Subcutaneous adipose tissue (tissue), 4 donors: ENCODE data around the gene HOGA1. TPM values are rescaled to one million over a fixed set of nuclear protein-coding genes. Genes with fewer than 3 reads are reported as not detected.

ENCODE experiments used
- total RNA-seq, 4 donors: library from RNA; depleted of rRNA; stranded (reverse); fragments of >200 nt; gene quantifications; one replicate each; pipeline ENCODE4 v1.1.0, GENCODE V29; 2016
- TF ChIP-seq, protein P1 (sequence below): fragments of 450-650 bp; IDR thresholded peaks from one replicate; pipeline ENCODE4 v1.5.1; 2016; ENCODE audit warnings: low read depth, mild to moderate bottlenecking, control low read depth, antibody characterized with exemption, moderate library complexity

The HOGA1 gene
- total RNA-seq, 4 donors from 2014 or later, result 4.8 to 14.1 (median 7.2) TPM

DNA sequence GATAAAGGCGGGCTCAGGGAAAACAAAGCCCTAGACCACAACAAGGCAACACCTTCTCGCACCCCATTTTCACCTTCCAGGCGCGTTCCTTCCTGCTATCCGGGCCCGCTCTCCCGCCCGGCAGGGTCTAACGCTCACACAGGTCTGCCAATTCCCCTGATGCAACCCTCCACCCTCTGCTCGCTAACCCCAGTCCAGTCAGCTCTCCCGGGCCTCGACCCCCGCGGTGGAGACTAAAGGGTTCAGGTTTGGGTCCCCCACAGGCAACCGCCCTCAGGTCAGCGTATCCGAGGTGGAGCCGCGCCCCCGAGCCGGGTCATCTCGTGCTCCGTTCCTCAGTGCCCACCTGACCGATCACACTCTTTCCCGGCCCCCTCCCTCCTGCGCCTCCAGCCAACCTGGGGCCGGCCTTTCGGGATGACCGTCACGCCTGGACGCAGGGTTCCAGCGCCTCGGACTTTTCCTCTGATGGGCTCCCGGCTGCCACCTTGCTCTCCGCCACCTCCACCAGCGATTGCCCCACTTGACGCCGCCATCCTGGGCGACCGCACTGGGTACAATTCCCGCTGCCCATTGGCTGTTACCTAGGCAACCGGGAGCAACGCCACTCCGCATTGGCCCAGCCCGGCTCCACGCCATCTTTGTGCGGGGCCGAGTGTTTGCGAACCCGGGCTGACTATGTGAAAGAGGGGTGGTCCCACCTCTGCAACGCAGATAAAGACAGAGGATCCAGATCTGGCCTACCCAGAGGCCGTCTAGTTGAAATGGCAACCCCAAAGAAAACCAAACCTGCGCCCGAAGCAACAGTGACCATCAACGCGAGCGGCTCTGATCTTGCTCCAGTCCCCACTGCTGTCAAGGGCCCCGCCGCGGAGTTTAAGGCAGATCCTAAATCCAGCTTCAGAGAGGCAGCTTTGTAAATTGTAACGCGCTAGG is 49.0 kb downstream of the HOGA1 start, which contains the start of gene MORN4:
TSS of gene MORN4 (minus strand) at position 552 of the 936 bp plus-strand sequence. CDS start 13,847 bp downstream, outside the sequence.
- TF ChIP-seq, protein P1, sequence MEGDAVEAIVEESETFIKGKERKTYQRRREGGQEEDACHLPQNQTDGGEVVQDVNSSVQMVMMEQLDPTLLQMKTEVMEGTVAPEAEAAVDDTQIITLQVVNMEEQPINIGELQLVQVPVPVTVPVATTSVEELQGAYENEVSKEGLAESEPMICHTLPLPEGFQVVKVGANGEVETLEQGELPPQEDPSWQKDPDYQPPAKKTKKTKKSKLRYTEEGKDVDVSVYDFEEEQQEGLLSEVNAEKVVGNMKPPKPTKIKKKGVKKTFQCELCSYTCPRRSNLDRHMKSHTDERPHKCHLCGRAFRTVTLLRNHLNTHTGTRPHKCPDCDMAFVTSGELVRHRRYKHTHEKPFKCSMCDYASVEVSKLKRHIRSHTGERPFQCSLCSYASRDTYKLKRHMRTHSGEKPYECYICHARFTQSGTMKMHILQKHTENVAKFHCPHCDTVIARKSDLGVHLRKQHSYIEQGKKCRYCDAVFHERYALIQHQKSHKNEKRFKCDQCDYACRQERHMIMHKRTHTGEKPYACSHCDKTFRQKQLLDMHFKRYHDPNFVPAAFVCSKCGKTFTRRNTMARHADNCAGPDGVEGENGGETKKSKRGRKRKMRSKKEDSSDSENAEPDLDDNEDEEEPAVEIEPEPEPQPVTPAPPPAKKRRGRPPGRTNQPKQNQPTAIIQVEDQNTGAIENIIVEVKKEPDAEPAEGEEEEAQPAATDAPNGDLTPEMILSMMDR, result no peak

DNA sequence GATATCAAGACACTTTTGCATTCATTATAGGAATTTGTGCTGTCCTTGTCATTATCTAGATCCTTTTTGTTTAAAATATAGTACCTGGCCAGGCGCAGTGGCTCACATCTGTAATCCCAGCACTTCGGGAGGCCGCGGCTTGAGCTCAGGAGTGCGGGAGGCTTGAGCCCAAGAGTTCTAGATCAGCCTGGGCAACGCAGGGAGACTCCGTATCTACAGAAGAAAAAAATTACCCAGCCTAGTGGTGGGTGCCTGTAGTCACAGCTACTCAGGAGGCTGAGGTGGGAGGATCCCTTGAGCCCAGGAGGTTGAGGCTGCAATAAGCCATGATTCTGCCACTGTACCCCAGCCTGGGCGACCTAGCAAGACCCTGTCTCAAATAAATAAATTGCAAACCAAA is 49.7 kb downstream of the HOGA1 start:
- TF ChIP-seq, protein P1, result no peak

DNA sequence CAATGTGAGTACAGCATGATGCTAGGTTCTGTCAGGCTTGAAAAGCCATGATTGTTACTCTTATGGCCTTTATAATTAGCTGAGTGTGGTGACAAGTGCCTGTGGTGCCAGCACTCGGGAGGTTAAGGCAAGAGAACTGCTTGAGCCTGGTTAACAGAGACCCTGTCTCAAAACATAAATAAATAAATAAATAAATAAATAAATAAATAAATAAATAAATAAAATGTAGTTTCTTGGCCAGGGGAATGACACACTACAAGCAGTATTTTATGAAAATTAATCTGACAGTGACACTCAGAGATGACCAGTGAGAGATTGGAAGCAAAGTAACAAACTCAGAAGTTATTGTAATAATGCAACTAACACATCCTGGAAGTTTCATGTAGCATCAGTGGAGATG is 51.4 kb downstream of the HOGA1 start:
- TF ChIP-seq, protein P1, result no peak

DNA sequence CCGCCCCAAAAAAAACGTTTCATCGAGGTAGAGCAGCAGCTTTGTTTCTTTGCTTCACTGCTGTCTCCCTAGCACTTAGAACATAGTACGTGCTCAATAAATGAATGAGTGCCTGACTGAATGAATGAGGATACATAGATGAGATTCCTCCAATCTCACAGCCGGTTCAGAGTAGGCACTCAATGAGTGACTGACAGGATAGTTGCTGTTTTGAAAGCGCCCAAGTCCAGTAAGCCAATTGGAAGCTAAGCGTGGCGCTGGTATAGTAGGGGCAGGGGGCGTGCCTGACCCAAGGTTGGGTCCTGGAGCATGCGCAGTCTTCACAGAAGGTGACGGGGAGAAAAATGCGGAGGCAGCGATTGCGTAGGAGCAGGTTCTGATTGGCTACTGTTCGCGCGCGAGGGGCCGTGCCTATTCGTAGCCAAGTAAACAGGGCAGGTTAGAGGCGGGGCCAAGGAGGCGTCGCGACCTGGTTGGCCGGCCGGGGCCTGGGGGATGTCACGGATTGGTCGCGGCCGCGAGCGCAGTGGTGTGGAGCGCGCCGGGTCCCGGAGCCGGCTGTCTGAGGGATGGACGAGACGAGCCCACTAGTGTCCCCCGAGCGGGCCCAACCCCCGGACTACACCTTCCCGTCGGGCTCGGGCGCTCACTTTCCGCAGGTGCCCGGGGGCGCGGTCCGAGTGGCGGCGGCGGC is 56.1 kb downstream of the HOGA1 start, which contains the start of gene PI4K2A:
TSS of gene PI4K2A (plus strand) at position 498 of the 694 bp plus-strand sequence. CDS start at position 570, 72 bp downstream.
- TF ChIP-seq, protein P1, result no peak

DNA sequence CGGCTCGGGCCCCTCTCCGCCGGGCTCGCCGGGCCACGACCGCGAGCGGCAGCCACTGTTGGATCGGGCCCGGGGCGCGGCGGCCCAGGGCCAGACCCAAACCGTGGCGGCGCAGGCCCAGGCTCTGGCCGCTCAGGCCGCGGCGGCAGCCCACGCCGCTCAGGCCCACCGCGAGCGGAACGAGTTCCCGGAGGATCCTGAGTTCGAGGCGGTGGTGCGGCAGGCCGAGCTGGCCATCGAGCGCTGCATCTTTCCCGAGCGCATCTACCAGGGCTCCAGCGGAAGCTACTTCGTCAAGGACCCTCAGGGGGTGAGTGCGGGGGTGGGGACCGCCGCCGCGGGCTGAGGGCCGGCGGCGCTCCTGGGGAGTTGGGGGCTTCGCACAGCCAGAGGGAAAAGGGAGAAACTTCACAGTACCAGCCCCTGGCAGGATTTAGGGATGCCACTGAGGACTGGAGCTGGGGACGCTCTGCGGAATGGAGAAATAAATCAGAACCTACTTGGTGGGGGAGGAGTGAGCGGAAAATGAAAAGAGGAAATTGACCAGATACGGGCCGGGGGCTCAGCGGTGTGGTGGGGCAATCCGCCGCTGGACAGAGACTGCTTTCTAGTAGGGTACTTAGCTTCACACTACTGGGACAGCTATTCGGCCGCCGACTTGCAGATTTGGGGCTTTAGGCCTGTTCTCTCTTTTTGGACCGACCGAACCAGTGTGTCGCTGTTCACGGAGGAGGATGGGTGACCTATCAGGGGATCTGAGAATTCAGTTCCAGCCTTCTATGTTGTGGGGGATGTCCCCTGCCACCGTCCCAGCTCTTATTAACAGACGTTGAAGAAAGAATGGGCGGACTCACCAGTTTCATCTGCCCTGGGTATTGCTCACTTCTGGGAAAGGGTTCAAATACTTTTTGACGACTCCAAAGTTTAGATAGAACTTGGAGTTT is 57.0 kb downstream of the HOGA1 start:
- TF ChIP-seq, protein P1, result no peak

DNA sequence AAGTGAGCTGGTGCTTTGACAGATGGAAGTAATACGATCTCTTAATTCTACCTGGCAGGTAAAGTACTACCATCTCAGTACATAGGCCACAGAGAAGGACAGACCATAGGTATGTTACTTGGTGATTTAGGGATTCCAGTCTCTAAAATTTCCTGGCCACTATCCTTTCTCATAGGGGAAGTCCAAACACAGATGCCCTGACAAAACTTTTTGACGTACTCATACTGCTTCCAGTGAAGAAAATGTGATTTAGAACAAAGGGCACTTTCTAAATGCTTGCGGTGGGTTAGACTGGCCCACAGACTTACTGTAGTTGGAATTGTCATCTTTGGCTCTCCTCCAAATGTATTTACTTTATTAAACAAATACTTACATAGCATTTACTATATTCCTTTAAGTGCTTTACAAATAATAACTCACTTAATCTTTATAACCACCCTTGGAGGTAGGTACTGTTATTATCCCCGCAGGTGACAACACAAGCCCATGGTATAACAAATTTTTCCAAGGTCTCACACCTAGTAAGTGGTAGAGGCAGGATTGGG is 59.3 kb downstream of the HOGA1 start:
- TF ChIP-seq, protein P1, result no peak
